ENCODE measurements around the gene TEX11.

The TEX11 gene

DNA sequence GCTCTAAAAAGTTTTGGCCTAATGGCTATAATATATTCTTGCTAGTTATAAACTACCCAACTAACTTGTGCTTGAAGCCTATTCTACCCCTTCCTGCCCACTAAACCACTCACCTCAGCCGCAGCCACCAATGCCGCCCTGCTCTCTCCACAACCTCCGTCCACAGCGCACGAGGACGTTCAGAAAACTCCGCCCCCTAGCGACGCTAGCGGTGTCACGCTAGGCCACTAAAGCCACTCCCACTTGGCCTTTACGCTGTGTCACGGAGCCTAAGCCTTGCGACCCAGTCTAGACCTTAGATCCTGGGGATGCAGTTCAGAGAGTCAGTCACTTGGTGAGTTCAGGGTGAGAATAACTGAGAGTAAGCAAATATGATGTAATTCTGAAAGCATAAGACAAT lies at the start of gene TEX11:
TSS of gene TEX11 (minus strand) at position 171 of the 400 bp plus-strand sequence. CDS start 922 bp downstream, outside the sequence.
- POLR2A ChIA-PET (ENCODE audit: low non-redundant PET) = no interaction called here
- H3K27ac ChIP-seq = no peak within 1 kb of the TSS
- TF ChIP-seq, protein P1, sequence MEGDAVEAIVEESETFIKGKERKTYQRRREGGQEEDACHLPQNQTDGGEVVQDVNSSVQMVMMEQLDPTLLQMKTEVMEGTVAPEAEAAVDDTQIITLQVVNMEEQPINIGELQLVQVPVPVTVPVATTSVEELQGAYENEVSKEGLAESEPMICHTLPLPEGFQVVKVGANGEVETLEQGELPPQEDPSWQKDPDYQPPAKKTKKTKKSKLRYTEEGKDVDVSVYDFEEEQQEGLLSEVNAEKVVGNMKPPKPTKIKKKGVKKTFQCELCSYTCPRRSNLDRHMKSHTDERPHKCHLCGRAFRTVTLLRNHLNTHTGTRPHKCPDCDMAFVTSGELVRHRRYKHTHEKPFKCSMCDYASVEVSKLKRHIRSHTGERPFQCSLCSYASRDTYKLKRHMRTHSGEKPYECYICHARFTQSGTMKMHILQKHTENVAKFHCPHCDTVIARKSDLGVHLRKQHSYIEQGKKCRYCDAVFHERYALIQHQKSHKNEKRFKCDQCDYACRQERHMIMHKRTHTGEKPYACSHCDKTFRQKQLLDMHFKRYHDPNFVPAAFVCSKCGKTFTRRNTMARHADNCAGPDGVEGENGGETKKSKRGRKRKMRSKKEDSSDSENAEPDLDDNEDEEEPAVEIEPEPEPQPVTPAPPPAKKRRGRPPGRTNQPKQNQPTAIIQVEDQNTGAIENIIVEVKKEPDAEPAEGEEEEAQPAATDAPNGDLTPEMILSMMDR (conservative IDR thresholded peaks at IDR 0.05; ENCODE audit: low read depth) = no peak
- CTCF ChIA-PET = no interaction called here
- DNase-seq (ENCODE audit: low spot score) = no peak

DNA sequence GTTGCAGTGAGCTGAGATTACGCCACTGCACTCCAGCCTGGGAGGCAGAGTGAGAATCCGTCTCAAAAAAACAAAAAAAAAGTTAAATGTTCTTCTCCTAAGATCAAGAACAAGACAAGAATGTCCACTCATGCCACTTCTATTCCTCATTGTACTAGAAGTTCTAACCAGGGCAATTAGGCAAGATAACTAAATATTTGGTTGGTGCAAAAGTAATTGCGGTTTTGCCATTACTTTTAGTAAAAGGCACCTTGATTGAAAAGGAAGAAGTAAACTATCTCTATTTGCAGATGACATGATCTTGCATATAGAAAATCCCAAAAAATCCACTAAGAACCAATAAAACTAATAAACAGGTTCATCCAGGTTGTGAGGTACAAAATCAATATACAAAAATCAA lies 46.4 kb upstream of the TEX11 start:
- TF ChIP-seq, protein P1 (conservative IDR thresholded peaks at IDR 0.05; ENCODE audit: low read depth) = no peak
- ChIA-PET POLR2A (ENCODE audit: low non-redundant PET) (no interaction called here), CTCF (interaction anchor here (0.6 kb wide), 1 partner anchor 29 kb away, joined by 3 read pairs; no protein-coding TSS in a partner anchor)
- DNase-seq (ENCODE audit: low spot score) = no peak
- no peak overlapping the region for H3K27ac ChIP-seq

DNA sequence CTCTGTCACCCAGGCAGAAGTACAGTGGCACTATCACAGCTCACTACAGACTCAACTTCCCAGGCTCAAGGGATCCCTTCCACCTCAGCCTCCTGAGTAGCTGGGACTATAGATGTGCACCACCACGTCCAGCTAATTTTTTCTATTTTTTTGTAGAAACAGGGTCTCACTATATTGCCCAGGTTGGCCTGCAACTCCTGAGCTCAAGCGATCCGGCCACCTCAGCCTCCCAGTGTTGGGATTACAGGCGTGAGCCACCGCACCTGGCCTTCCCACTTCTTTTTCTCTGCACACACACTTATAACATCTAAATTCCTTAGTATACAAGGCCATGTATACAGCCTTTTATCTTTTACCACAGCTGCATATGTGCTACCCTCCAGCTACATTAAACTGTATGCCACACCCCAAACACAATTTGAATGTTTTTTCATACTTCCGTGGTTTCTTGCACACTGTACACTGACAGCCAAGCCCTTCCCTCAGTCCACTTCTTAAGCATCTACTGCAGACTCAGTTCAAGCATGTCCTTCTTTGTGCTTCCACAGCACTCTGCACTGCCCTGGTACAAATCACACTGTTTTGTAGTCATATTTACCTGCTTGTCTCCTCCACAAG lies 15.9 kb upstream of the TEX11 start:
- ChIA-PET CTCF (no interaction called here), POLR2A (ENCODE audit: low non-redundant PET) (no interaction called here)
- TF ChIP-seq, protein P1 (conservative IDR thresholded peaks at IDR 0.05; ENCODE audit: low read depth) = no peak
- H3K27ac ChIP-seq = no peak overlapping the region
- DNase-seq (ENCODE audit: low spot score) = no peak

DNA sequence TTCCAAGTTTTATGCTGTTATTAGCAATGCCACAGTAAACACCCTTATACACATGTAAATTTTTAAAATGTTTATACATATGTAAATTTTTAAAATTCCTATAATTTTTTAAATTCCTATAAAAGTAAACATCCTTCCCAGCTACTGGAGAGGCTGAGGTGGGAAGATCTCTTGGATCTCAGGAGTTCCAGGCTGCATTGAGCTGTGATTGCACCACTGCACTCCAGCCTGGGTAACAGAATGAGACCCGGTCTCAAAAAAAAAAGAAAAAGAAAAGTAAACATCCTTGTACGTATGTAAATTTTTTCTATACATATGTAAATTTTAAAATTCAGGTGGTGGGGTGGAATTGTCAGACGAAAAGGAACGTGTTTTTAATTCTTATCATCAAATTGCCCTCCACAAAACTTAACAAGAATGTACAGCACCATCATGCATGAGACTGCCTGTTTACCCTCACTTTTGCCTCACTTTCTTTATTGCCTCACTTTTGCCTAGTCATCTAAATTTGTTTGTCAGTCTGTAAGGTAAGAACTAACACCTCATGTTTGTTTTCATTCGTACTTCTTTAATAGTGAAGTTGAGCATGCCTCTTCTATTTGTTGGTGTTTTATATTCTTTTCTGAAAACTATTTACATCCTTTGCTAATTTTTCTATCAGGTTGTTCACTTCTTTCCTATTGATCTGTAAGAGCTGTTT lies 14.4 kb upstream of the TEX11 start:
- ChIA-PET CTCF (no interaction called here), POLR2A (ENCODE audit: low non-redundant PET) (no interaction called here)
- H3K27ac ChIP-seq = no peak overlapping the region
- TF ChIP-seq, protein P1 (conservative IDR thresholded peaks at IDR 0.05; ENCODE audit: low read depth) = no peak
- DNase-seq (ENCODE audit: low spot score) = no peak

DNA sequence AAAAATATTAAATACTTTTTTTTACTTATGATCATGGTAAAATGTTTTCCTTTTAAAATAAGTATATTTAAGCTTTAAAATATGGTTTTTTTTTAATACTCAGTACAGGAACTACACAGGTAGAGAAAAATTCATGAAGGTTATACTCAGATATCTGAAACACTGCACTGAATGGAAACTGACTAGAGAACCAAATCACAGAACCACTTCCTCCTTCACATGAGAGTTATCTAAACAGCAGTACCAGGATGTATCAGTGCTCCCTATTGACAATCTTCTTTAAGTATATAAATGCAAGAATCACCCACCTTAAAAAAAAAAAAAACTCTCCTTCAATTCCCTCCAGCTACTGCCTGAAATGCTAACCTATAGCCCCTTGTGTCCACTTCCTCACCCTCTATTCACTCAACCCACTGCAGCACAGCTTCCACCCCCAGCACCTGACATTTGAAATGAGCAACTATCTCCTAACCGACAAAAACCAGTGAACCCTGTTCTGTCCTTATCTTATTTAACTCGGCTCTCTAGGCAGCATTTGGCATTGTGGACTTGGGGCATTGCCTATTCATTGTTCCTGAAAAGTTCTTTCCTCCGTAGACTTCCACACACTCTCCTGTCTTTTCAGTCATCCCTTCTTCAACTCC lies 13.3 kb upstream of the TEX11 start:
- no peak for DNase-seq (ENCODE audit: low spot score)
- H3K27ac ChIP-seq = no peak overlapping the region
- TF ChIP-seq, protein P1 (conservative IDR thresholded peaks at IDR 0.05; ENCODE audit: low read depth) = no peak
- CTCF ChIA-PET = no interaction called here
- POLR2A ChIA-PET (ENCODE audit: low non-redundant PET) = no interaction called here

DNA sequence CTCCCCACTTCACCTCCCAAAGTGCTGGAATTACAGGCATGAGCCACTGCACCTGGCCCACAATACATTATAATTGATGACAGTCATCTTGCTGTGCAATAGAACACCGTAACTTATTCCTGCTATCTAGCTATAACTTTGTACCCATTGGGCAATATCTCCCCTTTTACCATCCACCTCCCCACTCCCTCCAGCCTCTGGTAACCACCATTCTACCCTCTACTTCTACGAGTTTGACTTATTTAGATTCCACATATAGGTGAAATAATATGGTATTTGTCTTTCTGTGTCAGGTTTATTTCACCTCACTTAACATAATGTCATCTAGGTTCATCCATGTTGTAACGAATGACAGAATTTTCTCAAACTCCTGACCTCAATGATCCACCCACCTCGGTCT lies 8.2 kb upstream of the TEX11 start:
- CTCF ChIA-PET = no interaction called here
- TF ChIP-seq, protein P1 (conservative IDR thresholded peaks at IDR 0.05; ENCODE audit: low read depth) = no peak
- no peak for DNase-seq (ENCODE audit: low spot score)
- POLR2A ChIA-PET (ENCODE audit: low non-redundant PET) = no interaction called here
- H3K27ac ChIP-seq = no peak overlapping the region

Data from RWPE1 (cell line).